ENCODE data around the gene FLOT1. TPM values are rescaled to one million over a fixed set of nuclear protein-coding genes. Genes with fewer than 3 reads are reported as not detected.

FLOT1 gene
- total and polyA plus RNA-seq, 2 of the 4 experiments (the other 2 are of a cell fraction): 96.2 to 162 TPM

- TF ChIP-seq SMC3 (IDR thresholded peaks at IDR 0.05; ENCODE audit: low read depth, low read length) (no peak), RAD21 (IDR thresholded peaks at IDR 0.05; ENCODE audit: low read length) (peak; percentile 30; the same call in 1 of the 2 replicates)
Measured at GRCh38 chr6:30759575-30760239, 17.2 kb upstream of the FLOT1 start (continued).

- no peak for DNase-seq
- BruUV-seq (replicated peaks): no TSS peak
- Histone ChIP-seq H3K9ac (ENCODE audit: low read depth, low read length) (no peak overlapping the region), H3K27me3 (ENCODE audit: control insufficient read depth, insufficient read depth, low read length) (no peaks in the 10 kb centered on the region), H3K23ac (ENCODE audit: low read depth, low read length) (peak overlapping the region; percentile 52; the same call in 1 of the 2 replicates), H3K9me3 (ENCODE audit: control insufficient read depth, insufficient read depth, low read length) (no peaks in the 10 kb centered on the region), H3K4me3 (ENCODE audit: insufficient read depth, low read depth, low read length) (no peak overlapping the region), H2AK9ac (replicated peaks; ENCODE audit: low read depth, low read length, poor library complexity) (peak overlapping the region; percentile 7), H3K4ac (ENCODE audit: low read depth, low read length) (peak overlapping the region; percentile 77), H4K20me1 (ENCODE audit: insufficient read depth, low read length) (peaks cover 5% of the 10 kb centered on the region; the same call in 1 of the 2 replicates), H3K9me1 (ENCODE audit: insufficient read depth, low read length) (peaks cover 29% of the 10 kb centered on the region), H2BK120ac (ENCODE audit: low read depth, low read length) (peak overlapping the region; percentile 75), H3K56ac (ENCODE audit: extremely low read depth, insufficient read depth, low read length) (no peak overlapping the region), H2AK5ac (ENCODE audit: low read depth, low read length) (peak overlapping the region; percentile 97), H2BK5ac (ENCODE audit: low read depth, low read length, poor library complexity, severe bottlenecking) (peak overlapping the region; percentile 65), H3K4me1 (ENCODE audit: control insufficient read depth, insufficient read depth, low read length) (peaks cover 17% of the 10 kb centered on the region), H3K4me2 (ENCODE audit: low read depth, low read length) (no peak overlapping the region), H3K27ac (ENCODE audit: insufficient read depth, low read length) (no peak overlapping the region), H3K36me3 (ENCODE audit: control insufficient read depth, insufficient read depth, low read length) (no peaks in the 10 kb centered on the region), H4K91ac (ENCODE audit: insufficient read depth, low read depth, low read length) (peak overlapping the region; percentile 35), H2BK15ac (ENCODE audit: low read depth, low read length) (peak overlapping the region; percentile 94), H4K5ac (ENCODE audit: low read depth, low read length) (peak overlapping the region; percentile 69), H4K8ac (ENCODE audit: low read depth in 2 of 2, low read length in 2 of 2) (peak overlapping the region in 1 of 2 experiments; percentile 54; a peak in 1 of 4 replicates), H3K14ac (replicated peaks; ENCODE audit: low read depth, low read length) (peak overlapping the region; percentile 71), H2BK20ac (ENCODE audit: low read depth, low read length) (peak overlapping the region; percentile 89), H2AFZ (replicated peaks; ENCODE audit: low read length, poor library complexity) (no peak overlapping the region), H3K79me1 (ENCODE audit: low read depth in 1 of 2, low read length in 2 of 2) (peaks cover 0 to 39% of the 10 kb centered on the region in 2 experiments; a peak in 2 of 4 replicates), H3K18ac (ENCODE audit: low read depth, low read length) (peak overlapping the region; percentile 89)
- intact Hi-C loops (cut with micrococcal nuclease): no loop called here
- ChIA-PET CTCF (no interaction called here), POLR2A (ENCODE audit: unreplicated experiment) (no interaction called here)
- in situ Hi-C loops (cut with MboI; ENCODE audit: low sequenced_read_pairs): no loop called here
- TF ChIP-seq NFE2L2 (IDR thresholded peaks at IDR 0.05; ENCODE audit: low read depth, low read length): no peak
- no peak for TF ChIP-seq CHD1 (IDR thresholded peaks at IDR 0.05; ENCODE audit: low read depth, low read length)
- no peak for TF ChIP-seq RFX5 (IDR thresholded peaks at IDR 0.05; ENCODE audit: low read depth, low read length)
- TF ChIP-seq RCOR1 (IDR thresholded peaks at IDR 0.05; ENCODE audit: insufficient replicate concordance, low read length): no peak
- no peak for TF ChIP-seq MXI1 (IDR thresholded peaks at IDR 0.05; ENCODE audit: borderline replicate concordance, low read depth, low read length)
- TF ChIP-seq MAZ (IDR thresholded peaks at IDR 0.05; ENCODE audit: borderline replicate concordance, low read depth, low read length): no peak
- no CpG with 5 or more reads among the region's 1 CpG for WGBS, 2 experiments (ENCODE audit: extremely low coverage in 2 of 2, insufficient read length in 1 of 2)
- ATAC-seq (ENCODE audit: low read depth): no peak
- dilution Hi-C loops (cut with HindIII; ENCODE audit: low sequenced_read_pairs, unreplicated experiment): no loop called here
Measured at GRCh38 chr6:30757261-30757904, 14.9 kb upstream of the FLOT1 start.
